SK-N-MC (cell line): ENCODE results near the gene SHANK1.

Experiments used
- EZH2 ChIP-seq: fragments of 200-600 bp; sonication (generic); IDR thresholded peaks from one replicate; pipeline ENCODE4 v1.6.1; 2017; ENCODE audit warnings: antibody characterized with exemption
- POLR2AphosphoS5 ChIP-seq: IDR thresholded peaks from 2 replicates; pipeline ENCODE4 v1.6.1; 2012; ENCODE audit warnings: mild to moderate bottlenecking, low read depth, low read length, borderline replicate concordance

DNA sequence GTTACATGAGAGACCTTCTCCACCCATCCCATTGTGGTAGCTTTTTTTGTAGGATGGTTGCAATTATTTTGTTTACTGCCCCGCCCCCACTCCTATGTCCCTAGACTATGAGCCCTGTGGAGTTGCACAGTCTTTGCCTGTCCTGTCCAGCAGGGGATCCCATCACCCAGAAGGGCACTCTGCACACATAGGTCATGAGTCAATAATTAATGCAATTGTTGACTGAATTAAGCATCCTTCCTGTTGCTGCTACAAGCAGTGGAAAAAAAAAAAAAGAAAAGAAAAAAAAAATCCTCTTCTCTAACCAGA, 56.2 kb downstream of the SHANK1 start:
- TF ChIP-seq POLR2AphosphoS5 = no peak
- no peak for TF ChIP-seq EZH2
